ENCODE measurements around the gene FANK1. TPM values are rescaled to one million over a fixed set of nuclear protein-coding genes. Genes with fewer than 3 reads are reported as not detected.

Gene FANK1
- polyA plus RNA-seq, 4 donors, result 8.0 to 11.0 (median 10.5) TPM

DNA sequence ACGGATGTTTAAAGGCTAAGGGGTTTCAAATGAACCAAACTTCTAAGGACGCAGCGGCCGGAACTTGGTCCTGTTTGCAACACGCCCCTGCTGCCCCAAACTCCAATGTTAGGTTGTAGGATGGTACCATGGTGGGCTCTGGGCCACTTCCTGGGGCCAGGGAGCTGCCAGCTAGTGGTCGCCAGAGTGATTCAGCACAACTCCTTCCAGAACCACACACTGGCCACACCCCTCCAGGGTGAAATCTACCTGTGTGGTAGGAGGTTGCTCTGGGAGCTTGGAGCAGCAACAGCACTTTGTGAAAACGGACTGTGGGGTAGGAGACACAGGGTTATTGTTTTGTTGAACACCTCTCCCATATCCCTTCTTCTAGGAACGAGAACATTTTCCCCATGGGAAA lies 161.1 kb downstream of the FANK1 start:
- DNase-seq (ENCODE audit: low read depth in 4 of 4, low spot score in 2 of 4), result no peak

GRCh38 chr10:126058104-126058503 lies 161.7 kb downstream of the FANK1 start:
- DNase-seq (ENCODE audit: low read depth in 4 of 4, low spot score in 2 of 4), result no peak

- DNase-seq (ENCODE audit: low read depth in 4 of 4, low spot score in 2 of 4), result no peak
These were observed 162.1 kb downstream of the FANK1 start for GRCh38 chr10:126058507-126058906.

Other genes starting within 250 kb of the FANK1 start
- gene TEX36, start 213.4 kb upstream of the FANK1 start, polyA plus RNA-seq (ENCODE audit: insufficient read length in 4 of 4), result not detected
- 10 to 100 TPM; 28.1 to 55.7 (median 39.9) TPM for gene EDRF1, start 176.9 kb upstream of the FANK1 start, polyA plus RNA-seq (ENCODE audit: insufficient read length in 4 of 4)
- gene MMP21, start 120.7 kb upstream of the FANK1 start, polyA plus RNA-seq (ENCODE audit: insufficient read length in 4 of 4), result under 1 TPM; 0.17 to 0.41 (median 0.33) TPM
- gene UROS, start 73.3 kb upstream of the FANK1 start, polyA plus RNA-seq (ENCODE audit: insufficient read length in 4 of 4), result 10 to 100 TPM; 53.5 to 61.2 (median 59.8) TPM
- 10 to 100 TPM; 89.6 to 100.0 (median 92.4) TPM for gene BCCIP, start 73.0 kb upstream of the FANK1 start, polyA plus RNA-seq (ENCODE audit: insufficient read length in 4 of 4)
- 10 to 100 TPM; 22.8 to 26.1 (median 23.0) TPM for gene DHX32, start 15.3 kb upstream of the FANK1 start, polyA plus RNA-seq (ENCODE audit: insufficient read length in 4 of 4)

Measured in left renal cortex interstitium (tissue), 4 donors.